Neural cell (in vitro differentiated cells): ENCODE data around the gene NCR2. TPM values are rescaled to one million over a fixed set of nuclear protein-coding genes. Genes with fewer than 3 reads are reported as not detected.

Source experiments
- H2AFZ ChIP-seq: fragments of 200-600, 300-800 bp; sonication (generic), shearing (Covaris generic); 2 replicates; pipeline ENCODE4 v1.6.0; 2014; ENCODE audit warnings: low read depth, mild to moderate bottlenecking, antibody characterized with exemption, low read length, moderate library complexity
- H3F3A ChIP-seq: fragments of 200-600 bp; shearing (Covaris generic); 2 replicates; pipeline ENCODE4 v1.6.1; 2016; ENCODE audit warnings: mild to moderate bottlenecking, moderate library complexity, mixed read lengths, antibody characterized with exemption, low read length; ENCODE audit not compliant: insufficient read depth, poor library complexity, severe bottlenecking
- H3K27ac ChIP-seq: fragments of 200-600, 300-800 bp; sonication (generic), shearing (Covaris generic); 2 replicates; pipeline ENCODE4 v1.5.1; 2014; ENCODE audit warnings: mild to moderate bottlenecking, low read length, moderate library complexity
- H3K27me3 ChIP-seq: fragments of 300-800, 200-600 bp; sonication (generic), shearing (Covaris generic); 2 replicates; pipeline ENCODE4 v1.6.0; 2014; ENCODE audit warnings: mild to moderate bottlenecking, low read depth, low read length, moderate library complexity; ENCODE audit not compliant: insufficient read depth
- H3K36me3 ChIP-seq: fragments of 300-800, 200-600 bp; sonication (generic), shearing (Covaris generic); 2 replicates; pipeline ENCODE4 v1.5.1; 2014; ENCODE audit warnings: mild to moderate bottlenecking, antibody characterized with exemption, low read length, moderate library complexity; ENCODE audit not compliant: insufficient read depth
- H3K4me2 ChIP-seq: fragments of 300-800, 200-600 bp; sonication (generic), shearing (Covaris generic); 2 replicates; pipeline ENCODE4 v1.6.0; 2014; ENCODE audit warnings: mild to moderate bottlenecking, low read length
- H3K4me3 ChIP-seq: fragments of 300-800, 200-600 bp; sonication (generic), shearing (Covaris generic); 2 replicates; pipeline ENCODE4 v1.5.1; 2014; ENCODE audit warnings: mild to moderate bottlenecking, low read length, moderate library complexity
- H3K79me2 ChIP-seq: fragments of 200-600 bp; shearing (Covaris generic); replicated peaks from 2 replicates; pipeline ENCODE4 v1.6.0; 2014; ENCODE audit warnings: mild to moderate bottlenecking, low read length, moderate library complexity; ENCODE audit not compliant: insufficient read depth
- H3K9ac ChIP-seq: fragments of 300-800, 200-600 bp; sonication (generic), shearing (Covaris generic); 2 replicates; pipeline ENCODE4 v1.6.1; 2016; ENCODE audit warnings: mild to moderate bottlenecking, low read length, mixed read lengths
- H3K9me2 ChIP-seq: fragments of 200-600 bp; shearing (Covaris generic); 2 replicates; pipeline ENCODE4 v1.6.1; 2016; ENCODE audit warnings: mild to moderate bottlenecking, low read length, mixed read lengths; ENCODE audit not compliant: insufficient read depth
- H3K9me3 ChIP-seq: fragments of 200-600, 300-800 bp; sonication (generic), shearing (Covaris generic); 2 replicates; pipeline ENCODE4 v1.6.1; 2016; ENCODE audit warnings: mild to moderate bottlenecking, mixed run types, low read length, moderate library complexity, mixed read lengths
- H4K20me1 ChIP-seq: fragments of 200-600 bp; shearing (Covaris generic); 2 replicates; pipeline ENCODE4 v1.6.1; 2016; ENCODE audit warnings: mild to moderate bottlenecking, mixed run types; ENCODE audit not compliant: insufficient read depth
- EP300 ChIP-seq: fragments of 450-650 bp; conservative IDR thresholded peaks from 2 replicates; pipeline ENCODE4 v1.6.1; 2014; ENCODE audit warnings: antibody characterized with exemption, mild to moderate bottlenecking, moderate library complexity; ENCODE audit not compliant: poor library complexity, severe bottlenecking
- EZH2 ChIP-seq: fragments of 200-600, 300-800 bp; shearing (Covaris generic), sonication (generic); IDR thresholded peaks from 2 replicates; pipeline ENCODE4 v1.6.1; 2014; ENCODE audit warnings: antibody characterized with exemption, low read length, borderline replicate concordance, mild to moderate bottlenecking; ENCODE audit not compliant: insufficient read depth, poor library complexity, severe bottlenecking
- MXI1 ChIP-seq: fragments of 450-650 bp; conservative IDR thresholded peaks from 2 replicates; pipeline ENCODE4 v1.6.1; 2014; ENCODE audit warnings: antibody characterized with exemption, mild to moderate bottlenecking; ENCODE audit not compliant: poor library complexity, severe bottlenecking
- POLR2AphosphoS5 ChIP-seq: IDR thresholded peaks from 2 replicates; pipeline ENCODE4 v1.6.1; 2012
- RAD21 ChIP-seq: fragments of 450-650 bp; conservative IDR thresholded peaks from 2 replicates; pipeline ENCODE4 v1.6.1; 2014; ENCODE audit warnings: antibody characterized with exemption, mild to moderate bottlenecking, moderate library complexity
- SMC3 ChIP-seq: fragments of 450-650 bp; conservative IDR thresholded peaks from 2 replicates; pipeline ENCODE4 v1.6.1; 2014; ENCODE audit warnings: antibody characterized with exemption, mild to moderate bottlenecking, moderate library complexity; ENCODE audit not compliant: poor library complexity
- TAF1 ChIP-seq: IDR thresholded peaks from 2 replicates; pipeline ENCODE4 v1.6.1; 2012; ENCODE audit warnings: low read depth
- polyA plus RNA-seq: library from polyadenylated mRNA; depleted of rRNA; stranded (reverse); fragments of >200 nt; gene quantifications from 2 replicates; pipeline ENCODE4 v1.2.3, GENCODE V29; 2014
- TF ChIP-seq, protein P1 (sequence below): fragments of 450-650 bp; IDR thresholded peaks from 2 replicates; pipeline ENCODE4 v1.5.1; 2014; ENCODE audit warnings: antibody characterized with exemption, mild to moderate bottlenecking, moderate library complexity; ENCODE audit not compliant: poor library complexity, severe bottlenecking
- TF ChIP-seq, protein P2 (sequence below): IDR thresholded peaks from 2 replicates; pipeline ENCODE4 v1.6.1; 2012; ENCODE audit warnings: borderline replicate concordance

NCR2 gene
- polyA plus RNA-seq, 1 donor from 2014 or later, result not detected

- Histone ChIP-seq H2AFZ (no peak overlapping the region), H3K27me3 (peaks cover 44% of the 10 kb centered on the region), H3K4me2 (no peak overlapping the region), H3K79me2 (no peaks in the 10 kb centered on the region), H3K4me3 (no peak overlapping the region), H3K9me2 (no peaks in the 10 kb centered on the region), H3F3A (no peaks in the 10 kb centered on the region), H3K9ac (no peak overlapping the region), H3K36me3 (no peaks in the 10 kb centered on the region), H3K27ac (no peak overlapping the region), H3K9me3 (no peaks in the 10 kb centered on the region), H4K20me1 (no peaks in the 10 kb centered on the region)
- TF ChIP-seq TAF1 (no peak), POLR2AphosphoS5 (no peak), EP300 (no peak), RAD21 (no peak), EZH2 (no peak), MXI1 (no peak), SMC3 (no peak)
- TF ChIP-seq, protein P1, sequence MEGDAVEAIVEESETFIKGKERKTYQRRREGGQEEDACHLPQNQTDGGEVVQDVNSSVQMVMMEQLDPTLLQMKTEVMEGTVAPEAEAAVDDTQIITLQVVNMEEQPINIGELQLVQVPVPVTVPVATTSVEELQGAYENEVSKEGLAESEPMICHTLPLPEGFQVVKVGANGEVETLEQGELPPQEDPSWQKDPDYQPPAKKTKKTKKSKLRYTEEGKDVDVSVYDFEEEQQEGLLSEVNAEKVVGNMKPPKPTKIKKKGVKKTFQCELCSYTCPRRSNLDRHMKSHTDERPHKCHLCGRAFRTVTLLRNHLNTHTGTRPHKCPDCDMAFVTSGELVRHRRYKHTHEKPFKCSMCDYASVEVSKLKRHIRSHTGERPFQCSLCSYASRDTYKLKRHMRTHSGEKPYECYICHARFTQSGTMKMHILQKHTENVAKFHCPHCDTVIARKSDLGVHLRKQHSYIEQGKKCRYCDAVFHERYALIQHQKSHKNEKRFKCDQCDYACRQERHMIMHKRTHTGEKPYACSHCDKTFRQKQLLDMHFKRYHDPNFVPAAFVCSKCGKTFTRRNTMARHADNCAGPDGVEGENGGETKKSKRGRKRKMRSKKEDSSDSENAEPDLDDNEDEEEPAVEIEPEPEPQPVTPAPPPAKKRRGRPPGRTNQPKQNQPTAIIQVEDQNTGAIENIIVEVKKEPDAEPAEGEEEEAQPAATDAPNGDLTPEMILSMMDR, result no peak
- TF ChIP-seq, protein P2, sequence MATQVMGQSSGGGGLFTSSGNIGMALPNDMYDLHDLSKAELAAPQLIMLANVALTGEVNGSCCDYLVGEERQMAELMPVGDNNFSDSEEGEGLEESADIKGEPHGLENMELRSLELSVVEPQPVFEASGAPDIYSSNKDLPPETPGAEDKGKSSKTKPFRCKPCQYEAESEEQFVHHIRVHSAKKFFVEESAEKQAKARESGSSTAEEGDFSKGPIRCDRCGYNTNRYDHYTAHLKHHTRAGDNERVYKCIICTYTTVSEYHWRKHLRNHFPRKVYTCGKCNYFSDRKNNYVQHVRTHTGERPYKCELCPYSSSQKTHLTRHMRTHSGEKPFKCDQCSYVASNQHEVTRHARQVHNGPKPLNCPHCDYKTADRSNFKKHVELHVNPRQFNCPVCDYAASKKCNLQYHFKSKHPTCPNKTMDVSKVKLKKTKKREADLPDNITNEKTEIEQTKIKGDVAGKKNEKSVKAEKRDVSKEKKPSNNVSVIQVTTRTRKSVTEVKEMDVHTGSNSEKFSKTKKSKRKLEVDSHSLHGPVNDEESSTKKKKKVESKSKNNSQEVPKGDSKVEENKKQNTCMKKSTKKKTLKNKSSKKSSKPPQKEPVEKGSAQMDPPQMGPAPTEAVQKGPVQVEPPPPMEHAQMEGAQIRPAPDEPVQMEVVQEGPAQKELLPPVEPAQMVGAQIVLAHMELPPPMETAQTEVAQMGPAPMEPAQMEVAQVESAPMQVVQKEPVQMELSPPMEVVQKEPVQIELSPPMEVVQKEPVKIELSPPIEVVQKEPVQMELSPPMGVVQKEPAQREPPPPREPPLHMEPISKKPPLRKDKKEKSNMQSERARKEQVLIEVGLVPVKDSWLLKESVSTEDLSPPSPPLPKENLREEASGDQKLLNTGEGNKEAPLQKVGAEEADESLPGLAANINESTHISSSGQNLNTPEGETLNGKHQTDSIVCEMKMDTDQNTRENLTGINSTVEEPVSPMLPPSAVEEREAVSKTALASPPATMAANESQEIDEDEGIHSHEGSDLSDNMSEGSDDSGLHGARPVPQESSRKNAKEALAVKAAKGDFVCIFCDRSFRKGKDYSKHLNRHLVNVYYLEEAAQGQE, result no peak
Observed at GRCh38 chr6:41379306-41379705, 43.9 kb downstream of the NCR2 start.

- no peak overlapping the region for H2AFZ ChIP-seq
- no peak for TF ChIP-seq EZH2
- TF ChIP-seq, protein P1, result no peak
- TF ChIP-seq EP300, result no peak
- TF ChIP-seq RAD21, result no peak
- TF ChIP-seq TAF1, result no peak
- no peak for TF ChIP-seq SMC3
- no peak for TF ChIP-seq POLR2AphosphoS5
- TF ChIP-seq MXI1, result no peak
- TF ChIP-seq, protein P2, result no peak
- H3K27ac ChIP-seq, result no peak overlapping the region
- no peaks in the 10 kb centered on the region for H3K79me2 ChIP-seq
- H3K36me3 ChIP-seq, result no peaks in the 10 kb centered on the region
- H3K9ac ChIP-seq, result no peak overlapping the region
- no peak overlapping the region for H3K4me3 ChIP-seq
- H3K27me3 ChIP-seq, result peaks cover 6% of the 10 kb centered on the region
- H3K9me2 ChIP-seq, result no peaks in the 10 kb centered on the region
- no peak overlapping the region for H3K4me2 ChIP-seq
- H3F3A ChIP-seq, result no peaks in the 10 kb centered on the region
- no peaks in the 10 kb centered on the region for H3K9me3 ChIP-seq
- H4K20me1 ChIP-seq, result no peaks in the 10 kb centered on the region
Observed at GRCh38 chr6:41386594-41386993, 51.2 kb downstream of the NCR2 start.
